OCI-M2 (cell line): Measurements from ENCODE around the gene MAGI1.
"Not testable (repeated sequence)": the region's sequence is repeated elsewhere in the genome, so short reads cannot be mapped to it uniquely, and the experiment has no call there.

Source experiments
- DNase-seq: peaks from one replicate; lab custom pipeline; 2025; ENCODE audit not compliant: unreplicated experiment; lab: John Stamatoyannopoulos, UW

The MAGI1 gene

DNA sequence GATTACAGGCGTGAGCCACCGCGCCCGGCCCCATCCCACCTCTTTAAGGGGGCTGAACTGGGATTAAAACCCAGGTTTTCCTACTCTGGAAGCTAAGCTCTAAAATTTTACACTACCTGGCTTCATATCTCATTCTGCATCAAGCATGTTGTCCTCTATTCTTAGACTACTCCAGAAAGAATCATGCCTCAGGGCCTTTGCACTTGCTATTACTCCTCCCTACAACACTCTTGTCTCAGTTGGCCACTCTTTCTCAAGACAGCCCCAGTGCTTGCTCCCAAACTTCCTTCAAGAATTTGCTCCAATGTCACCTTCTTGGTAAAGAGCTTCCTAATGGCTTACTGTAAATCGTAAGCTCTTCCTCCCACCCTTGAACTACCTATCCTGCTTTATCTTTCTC, 521.7 kb downstream of the MAGI1 start:
- no peak for DNase-seq

DNA sequence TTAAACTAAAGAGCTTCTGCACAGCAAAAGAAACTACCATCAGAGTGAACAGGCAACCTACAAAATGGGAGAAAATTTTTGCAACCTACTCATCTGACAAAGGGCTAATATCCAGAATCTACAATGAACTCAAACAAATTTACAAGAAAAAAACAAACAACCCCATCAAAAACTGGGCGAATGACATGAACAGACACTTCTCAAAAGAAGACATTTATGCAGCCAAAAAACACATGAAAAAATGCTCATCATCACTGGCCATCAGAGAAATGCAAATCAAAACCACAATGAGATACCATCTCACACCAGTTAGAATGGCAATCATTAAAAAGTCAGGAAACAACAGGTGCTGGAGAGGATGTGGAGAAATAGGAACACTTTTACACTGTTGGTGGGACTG, 524.4 kb downstream of the MAGI1 start:
- not testable (repeated sequence) for DNase-seq

DNA sequence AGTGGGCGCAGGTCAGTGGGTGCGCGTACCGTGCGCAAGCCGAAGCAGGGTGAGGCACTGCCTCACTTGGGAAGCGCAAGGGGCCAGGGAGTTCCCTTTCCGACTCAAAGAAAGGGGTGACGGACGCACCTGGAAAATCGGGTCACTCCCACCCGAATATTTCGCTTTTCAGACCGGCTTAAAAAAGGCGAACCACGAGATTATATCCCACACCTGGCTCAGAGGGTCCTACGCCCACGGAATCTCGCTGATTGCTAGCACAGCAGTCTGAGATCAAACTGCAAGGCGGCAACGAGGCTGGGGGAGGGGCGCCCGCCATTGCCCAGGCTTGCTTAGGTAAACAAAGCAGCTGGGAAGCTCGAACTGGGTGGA, 529.3 kb downstream of the MAGI1 start:
- DNase-seq, result not testable (repeated sequence)

DNA sequence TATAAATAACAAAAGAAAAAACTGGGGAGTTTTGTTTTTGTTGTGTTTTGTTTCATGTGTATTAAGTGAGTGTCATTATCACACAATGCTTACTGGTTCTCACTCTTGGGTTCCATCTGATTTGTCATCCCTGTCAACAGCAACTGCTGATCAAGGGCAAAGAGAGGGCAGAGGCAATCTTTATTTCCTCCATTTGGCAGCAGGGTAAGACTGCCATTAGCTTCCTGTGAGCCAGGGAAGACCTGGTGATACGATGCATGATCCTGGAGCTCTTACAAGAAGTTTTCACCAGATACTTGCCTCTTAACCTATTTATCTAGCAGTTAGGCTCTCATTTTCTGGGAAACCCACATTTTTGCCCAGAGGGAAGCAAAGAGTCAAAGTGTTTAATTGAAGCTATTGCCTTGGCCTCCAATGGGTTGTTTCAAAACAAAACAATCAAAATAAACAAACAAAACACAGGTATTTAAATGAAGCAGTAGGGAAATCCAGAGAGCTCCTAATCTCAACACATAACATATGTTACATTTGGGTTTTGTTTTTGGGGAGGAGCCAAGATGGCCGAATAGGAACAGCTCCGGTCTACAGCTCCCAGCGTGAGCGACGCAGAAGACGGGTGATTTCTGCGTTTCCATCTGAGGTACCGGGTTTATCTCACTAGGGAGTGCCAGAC, 529.8 kb downstream of the MAGI1 start:
- DNase-seq, result no peak

DNA sequence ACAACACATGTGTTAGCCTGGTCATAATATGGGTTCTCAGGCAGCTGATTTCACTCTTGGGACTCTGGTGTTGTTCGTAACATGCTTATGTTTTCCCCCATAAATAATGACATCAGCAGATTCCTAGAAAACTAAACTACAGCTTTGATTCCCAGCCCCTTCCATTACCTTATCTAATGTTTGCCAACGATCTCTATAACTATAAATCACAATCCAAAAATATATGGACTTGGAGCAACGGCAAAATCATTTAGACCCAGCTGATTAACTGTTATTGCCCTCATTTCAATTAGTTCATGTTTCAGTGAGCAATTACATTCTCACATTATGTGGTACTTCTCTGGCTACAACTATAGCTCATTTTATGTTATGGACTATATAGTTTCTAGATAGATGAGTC, 531.3 kb downstream of the MAGI1 start:
- no peak for DNase-seq

DNA sequence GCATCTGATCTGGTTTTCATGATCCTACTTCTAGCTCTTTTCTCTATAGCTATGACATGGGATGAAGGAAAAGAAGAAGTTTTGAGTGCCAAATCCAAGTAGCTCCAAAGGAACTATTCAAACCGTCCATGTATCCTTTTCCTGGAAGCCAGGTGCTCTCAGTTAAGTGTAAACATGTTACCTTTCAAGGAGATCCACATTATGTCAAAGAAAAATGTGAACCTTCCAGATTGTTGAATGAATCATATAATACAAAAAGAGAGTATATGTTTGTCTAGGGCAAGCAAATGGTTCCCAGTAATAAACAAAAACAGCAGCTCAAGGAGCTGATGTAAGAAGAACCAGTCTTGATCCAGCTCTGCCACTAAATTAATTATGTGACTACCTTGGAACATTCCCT, 534.9 kb downstream of the MAGI1 start:
- no peak for DNase-seq

DNA sequence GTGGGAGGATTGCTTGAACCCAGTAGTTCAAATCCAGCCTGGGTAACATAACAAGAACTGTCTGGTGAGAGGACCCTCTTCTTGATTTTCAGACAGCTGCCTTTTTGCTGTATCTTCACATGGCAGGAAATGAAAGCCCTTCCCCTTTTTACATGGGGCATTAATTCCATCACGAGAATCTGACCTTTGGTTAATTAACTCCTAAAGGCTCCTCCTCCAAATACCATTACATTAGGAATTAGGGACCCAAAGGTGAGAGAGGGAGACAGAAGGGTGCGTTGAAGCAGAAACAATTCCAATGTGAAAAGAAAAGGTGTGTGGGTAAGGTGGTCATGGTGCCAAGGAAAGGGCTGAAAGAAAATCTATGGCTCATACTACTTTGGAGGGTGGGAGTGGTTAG, 536.2 kb downstream of the MAGI1 start:
- DNase-seq, result no peak

DNA sequence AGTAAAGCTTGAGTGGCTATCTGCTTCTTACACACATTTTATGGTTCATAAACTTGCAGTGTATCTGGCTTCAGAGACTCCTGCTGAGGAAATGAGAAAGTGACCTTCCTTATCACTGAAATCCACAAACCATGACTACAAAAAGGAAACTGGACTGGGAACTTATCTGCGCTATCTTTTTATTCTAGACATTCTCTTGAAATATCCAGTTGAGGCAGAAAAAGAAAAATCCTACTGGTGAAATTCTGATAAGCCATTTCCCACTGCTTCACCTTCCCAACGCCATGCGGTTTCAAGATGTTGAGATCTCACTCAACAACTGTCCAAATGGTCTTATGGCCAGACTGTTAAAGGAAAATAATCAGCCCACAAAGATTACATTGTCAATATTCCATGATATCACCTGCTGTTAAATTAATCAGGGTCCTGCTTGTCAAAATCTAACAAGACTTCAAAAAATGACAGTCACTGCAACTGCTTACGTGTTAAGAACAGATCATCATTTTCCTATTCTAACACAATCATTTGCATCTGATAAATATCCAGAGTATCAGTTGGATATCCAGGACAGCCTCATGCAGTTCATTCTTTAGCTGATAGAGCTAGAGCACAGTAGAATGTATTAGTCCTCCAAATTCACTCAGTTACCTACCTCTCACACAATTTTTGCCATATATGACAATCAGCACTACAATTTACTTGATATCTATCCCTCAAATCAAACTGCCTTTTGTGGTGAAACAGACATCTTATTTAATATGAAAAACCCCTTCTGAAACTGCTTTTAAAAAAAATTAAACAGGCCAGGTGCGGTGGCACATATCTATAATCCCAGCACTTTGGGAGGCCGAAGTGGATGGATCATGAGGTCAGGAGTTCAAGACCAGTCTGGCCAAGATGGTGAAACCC, 538.1 kb downstream of the MAGI1 start:
- DNase-seq, result peak; percentile 46

DNA sequence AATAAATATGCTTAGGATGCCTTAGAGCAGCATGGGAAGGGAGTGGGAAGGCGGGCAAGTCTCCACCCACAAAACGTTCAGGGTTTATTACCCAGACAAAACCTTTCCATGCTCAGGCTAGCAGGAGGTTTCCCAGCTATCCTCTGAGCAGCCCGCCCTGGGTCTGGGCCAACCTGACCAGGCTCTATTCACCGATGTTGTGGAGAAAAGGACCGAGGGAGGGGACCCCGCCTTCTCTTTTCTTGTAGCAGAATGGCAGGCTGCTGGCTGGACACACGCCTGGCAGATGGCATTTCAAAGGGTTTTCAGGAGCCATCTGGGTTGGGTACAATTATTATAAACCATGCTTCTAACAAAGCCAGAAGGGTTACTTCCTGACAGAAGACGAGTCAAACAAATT, 540.9 kb downstream of the MAGI1 start:
- no peak for DNase-seq

DNA sequence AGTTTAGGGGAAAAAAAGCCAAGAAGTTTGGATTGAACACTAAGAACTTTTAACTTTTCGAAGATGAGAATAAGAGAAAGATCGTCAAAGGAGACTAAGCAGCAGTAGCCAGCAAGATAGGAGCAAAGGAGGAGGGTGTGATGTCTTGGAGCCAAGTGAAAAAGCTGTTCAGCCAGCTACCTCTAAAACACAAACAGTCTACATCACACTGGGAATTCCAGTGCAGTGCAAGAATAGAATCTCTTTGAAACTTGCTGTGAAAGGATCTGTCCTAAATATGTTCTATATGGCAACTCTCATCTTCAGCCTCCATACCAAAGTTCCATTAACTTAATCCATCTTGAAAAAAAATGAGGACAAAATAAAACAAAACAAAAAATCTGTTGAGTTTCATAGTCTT, 541.5 kb downstream of the MAGI1 start:
- no peak for DNase-seq

DNA sequence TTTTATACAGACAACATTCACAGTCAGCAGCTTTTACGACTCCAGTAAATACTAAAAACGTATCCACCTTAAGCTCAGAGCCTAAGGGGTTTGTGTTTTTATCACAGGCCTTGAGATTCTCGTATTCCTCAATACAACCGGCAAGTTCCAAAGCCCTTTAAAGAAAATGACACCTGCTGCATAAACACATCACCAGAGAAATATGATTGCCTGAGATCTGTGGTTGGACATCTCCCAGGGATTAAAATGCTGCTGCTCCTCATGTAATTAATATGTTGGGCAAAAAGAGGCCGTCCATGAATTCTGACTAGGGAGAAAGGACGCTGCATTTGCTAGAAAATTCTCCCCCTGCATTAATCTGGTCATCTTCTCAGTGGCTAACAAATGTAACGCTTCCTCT, 544.8 kb downstream of the MAGI1 start:
- DNase-seq, result no peak

DNA sequence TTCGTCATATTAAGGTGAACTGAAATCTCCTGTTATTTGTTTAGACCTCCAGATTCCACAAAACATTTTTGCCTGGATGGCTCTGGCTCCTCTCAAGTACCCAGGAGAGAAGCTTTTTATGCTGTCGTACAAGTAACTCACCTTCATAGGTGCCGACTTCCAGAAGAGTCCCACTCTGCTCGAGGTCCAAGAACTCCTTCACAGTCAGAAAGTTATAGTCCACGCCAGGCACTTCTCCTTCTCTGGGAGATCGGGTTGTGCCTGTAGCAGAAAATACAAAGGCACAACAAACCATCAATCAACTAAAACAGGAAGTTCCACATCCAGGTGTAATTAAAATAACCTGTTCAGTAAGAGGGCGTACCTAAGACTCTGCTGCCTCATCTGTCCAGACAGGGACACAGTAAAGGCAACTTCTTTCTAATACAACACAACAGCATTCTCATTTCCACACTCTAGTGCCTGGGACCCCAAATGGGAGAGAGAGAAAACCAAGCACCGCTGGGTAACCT, 545.3 kb downstream of the MAGI1 start:
- no peak for DNase-seq

DNA sequence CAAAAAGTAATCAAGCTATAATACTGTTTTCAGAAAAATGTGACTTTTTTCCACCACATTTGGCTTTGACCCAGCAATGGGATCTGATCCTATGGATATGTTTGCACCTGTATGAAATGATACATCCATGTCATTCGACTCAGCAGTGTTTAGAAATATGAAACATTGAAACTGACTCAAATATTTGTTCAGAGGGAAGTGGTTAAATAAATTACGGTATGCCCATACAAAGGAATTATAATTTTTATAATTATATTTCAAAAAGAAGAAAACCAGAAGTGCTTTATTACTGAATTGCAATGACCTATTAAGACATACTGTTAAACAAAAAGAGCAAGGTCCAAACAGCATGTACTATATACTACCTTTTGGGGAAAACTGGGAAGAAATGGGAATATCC, 546.5 kb downstream of the MAGI1 start:
- no peak for DNase-seq

DNA sequence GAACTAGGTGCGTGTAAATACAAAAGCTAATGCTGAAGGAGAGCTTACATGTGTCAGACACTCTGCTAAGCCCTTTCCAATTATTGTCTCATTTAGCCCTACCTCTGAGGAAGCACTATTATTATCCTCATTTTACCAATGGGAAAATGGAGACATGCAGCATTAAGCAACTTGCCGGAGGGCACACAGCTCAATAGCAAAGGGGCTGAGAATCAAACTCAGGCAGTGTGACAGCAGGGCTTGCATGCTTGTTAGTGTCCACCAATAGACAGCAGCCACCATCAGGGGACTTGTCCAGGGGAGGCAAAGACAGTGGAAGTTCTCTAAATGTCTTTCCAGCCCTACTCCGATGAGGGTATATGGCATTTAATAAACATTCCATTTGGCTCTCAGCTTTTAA, 548.6 kb downstream of the MAGI1 start:
- DNase-seq, result no peak

DNA sequence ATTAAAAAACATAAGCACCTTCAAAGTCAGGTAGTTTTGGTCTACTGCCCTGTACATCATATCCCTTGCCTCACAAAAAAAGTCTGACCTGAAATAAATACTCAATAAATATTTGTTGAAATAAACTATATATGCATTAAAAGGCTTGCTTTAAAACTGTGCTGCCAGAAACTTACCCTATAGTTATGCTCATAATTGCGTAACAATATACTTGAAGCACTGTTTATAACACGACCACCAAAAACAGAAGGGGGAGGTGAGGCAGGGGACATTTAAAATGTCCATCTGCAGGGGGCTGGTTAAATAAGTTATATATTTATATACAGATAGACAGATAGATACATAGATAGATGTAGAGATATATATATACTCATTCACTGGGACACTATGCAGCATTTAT, 549.5 kb downstream of the MAGI1 start:
- DNase-seq, result no peak

DNA sequence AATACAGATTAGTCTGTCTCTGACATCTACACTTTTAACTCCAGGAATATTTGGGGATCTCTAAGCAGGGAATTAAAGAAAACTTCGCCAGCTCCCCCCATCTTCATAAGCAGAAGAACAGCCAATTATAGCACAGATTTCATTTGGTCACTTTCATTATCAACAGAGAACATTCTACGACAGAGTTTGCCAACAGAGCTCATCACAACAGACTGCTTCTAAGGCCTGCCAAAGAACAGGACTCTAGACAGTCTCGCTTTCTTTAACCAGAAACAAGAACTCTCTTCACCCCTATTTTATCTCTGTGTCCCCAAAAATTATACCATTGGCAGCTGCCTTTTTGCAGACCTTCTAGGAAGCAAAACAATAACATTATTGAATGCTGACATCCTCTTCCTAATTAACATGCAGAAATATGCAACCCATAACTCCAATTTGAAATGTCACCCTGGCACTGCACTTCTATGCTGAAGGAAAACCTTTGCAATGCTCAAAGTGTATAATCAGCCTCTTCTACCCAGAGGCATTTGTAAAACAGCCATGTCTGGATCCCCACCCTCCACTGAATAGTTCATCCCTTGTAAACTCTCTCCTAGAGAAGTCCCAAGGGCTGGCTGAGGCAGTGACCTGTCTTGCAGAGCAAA, 552.8 kb downstream of the MAGI1 start:
- DNase-seq, result no peak

DNA sequence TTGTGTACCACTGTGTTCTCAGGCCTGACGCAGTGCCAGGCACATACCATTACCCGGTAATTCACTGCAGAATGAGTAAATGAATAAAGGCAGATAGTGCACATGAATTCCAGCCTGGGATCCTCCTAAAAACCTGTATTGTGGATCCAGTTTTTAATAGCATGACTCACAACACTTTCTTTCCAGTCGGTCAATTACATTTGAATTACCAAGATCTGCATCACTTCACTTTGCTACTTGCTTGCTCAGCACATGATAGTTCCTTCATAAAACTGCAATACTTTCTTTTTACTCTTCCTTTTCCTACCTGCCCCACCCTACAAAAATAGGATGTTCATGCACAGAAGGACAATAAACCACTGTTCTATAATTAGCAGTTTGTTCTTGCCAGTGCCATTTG, 553.8 kb downstream of the MAGI1 start:
- no peak for DNase-seq

DNA sequence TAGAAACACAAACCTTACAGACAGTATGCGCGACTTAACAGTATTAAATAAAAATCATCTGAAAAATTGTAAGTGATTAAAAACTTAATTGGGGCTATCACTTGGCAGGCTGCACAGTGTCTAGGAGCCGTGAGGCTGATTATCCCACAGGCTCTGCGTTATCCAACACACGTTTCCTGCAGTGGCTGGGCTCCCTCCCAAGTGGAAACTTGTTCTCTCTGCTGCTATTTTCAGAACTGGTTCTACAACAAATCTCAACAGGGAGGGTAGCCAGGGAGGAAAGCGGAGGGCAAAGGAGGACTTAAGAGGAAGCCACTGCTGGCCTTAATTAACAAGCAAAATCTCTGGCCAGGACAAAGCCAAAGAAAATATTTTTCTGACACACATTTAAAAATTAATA, 555.2 kb downstream of the MAGI1 start:
- DNase-seq, result no peak

DNA sequence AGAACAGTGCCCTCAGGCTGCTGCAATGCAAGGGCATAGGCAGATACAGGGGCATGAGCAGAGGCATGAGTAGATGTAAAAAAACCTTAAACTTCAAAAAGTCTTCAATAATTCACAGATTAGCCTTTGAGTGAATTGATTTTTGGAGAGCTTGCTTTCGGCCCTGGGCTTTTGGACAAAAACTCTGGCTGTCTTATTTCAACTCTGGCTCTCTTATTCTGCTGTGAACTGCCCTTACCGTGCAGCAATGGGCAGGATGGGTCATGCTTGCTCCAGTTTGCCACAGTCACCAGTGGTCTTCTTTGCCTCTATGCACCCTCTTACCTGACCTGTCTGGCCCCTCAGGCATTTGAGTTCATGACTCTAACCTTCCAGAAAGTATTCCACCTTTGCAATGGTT, 555.7 kb downstream of the MAGI1 start:
- no peak for DNase-seq

DNA sequence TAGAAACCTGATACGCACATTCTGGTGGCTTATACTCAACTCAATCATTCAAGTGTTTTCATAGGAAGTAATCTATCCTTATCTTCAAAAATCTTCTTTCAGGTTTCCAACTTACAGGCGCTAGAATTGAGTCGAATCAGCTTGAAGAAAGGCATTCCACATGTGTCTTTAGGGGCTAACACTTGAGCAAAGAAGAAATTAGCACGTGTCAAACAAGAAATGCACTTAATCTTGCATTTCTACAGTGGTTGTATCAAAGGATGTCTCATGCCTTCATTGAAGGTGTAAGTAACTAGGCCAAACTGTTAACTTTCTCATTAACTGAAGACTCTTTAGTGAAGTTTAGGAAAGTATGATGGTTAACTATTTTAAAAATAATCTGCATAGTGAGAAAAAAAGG, 557.6 kb downstream of the MAGI1 start:
- no peak for DNase-seq

DNA sequence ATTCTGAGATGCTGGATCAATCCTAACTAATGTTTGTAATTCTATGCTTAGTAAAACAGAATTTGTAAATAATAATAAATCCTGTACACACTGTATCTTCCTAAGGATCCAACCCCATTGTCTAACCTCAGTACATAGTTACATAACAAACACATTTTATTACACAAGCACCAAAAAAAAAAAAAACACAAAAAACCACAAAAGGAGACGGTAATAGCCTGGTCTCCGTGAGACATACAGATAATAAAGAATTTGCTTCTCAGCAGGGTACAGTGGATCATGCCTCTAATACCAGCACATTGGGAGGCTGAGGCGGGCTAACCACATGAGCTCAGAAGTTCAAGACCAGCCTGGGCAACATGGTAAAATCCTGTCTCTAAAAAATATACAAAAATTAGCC, 558.7 kb downstream of the MAGI1 start:
- DNase-seq, result no peak
